ENCODE measurements around the gene MMP11. TPM values are rescaled to one million over a fixed set of nuclear protein-coding genes. Genes with fewer than 3 reads are reported as not detected.
"Not testable (repeated sequence)": the region's sequence is repeated elsewhere in the genome, so short reads cannot be mapped to it uniquely, and the experiment has no call there.

The MMP11 gene
- under 1 TPM; 0.42 to 0.74 TPM for total RNA-seq

GRCh38 chr22:23772649-23773473 lies at the start of gene MMP11:
Gene MMP11, plus strand, starts transcription at chr22:23772849. Its CDS starts 22 bp downstream, at chr22:23772871.
- ChIA-PET POLR2A (interaction anchor here (1.3 kb wide), 1 partner anchor 85 kb away, joined by 3 read pairs; the partner anchor contains the start of gene SLC2A11), CTCF (interaction anchor here (1.3 kb wide), 1 partner anchor 14 kb away, joined by 3 read pairs; the partner anchor contains the start of gene SMARCB1)

- CTCF ChIA-PET: not testable (repeated sequence)
These were observed 44.5 kb upstream of the MMP11 start for GRCh38 chr22:23728108-23728507.

GRCh38 chr22:23737696-23738095 lies 35.0 kb upstream of the MMP11 start:
- POLR2A ChIA-PET: no interaction called here
- CTCF ChIA-PET: interaction anchor here (0.6 to 0.7 kb wide), 3 partner anchors 50 to 420 kb away, joined by 3 read pairs; no protein-coding TSS in a partner anchor

More at GRCh38 chr22:23728108-23728507, 44.5 kb upstream of the MMP11 start:
- POLR2A ChIA-PET: interaction anchor here (0.7 kb wide), 1 partner anchor 25 kb away, joined by 7 read pairs; no protein-coding TSS in a partner anchor

- POLR2A ChIA-PET: no interaction called here
- CTCF ChIA-PET: no interaction called here
These were observed 30.0 kb upstream of the MMP11 start for GRCh38 chr22:23742505-23743264.

DNA sequence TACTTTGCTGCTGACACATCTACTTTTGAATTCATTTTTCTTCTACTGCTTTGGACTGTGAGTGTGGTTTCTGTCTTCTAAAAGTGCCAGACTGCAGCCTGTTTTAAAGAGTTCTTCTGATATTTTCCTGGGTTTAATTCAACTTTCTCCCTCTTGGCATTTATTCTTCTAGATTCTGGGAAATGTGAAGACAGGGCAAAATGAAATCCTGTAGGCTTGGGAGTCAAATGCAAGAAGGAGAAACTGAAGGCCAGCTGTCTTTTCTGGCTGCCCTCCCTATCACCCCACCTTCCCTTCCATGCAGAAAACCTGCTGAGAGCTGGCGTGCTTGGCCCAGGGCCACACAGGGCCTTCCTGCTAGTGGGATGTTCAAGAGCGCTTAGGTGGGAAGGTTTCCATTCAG lies 29.3 kb upstream of the MMP11 start:
- POLR2A ChIA-PET: no interaction called here
- CTCF ChIA-PET: no interaction called here

- ChIA-PET CTCF (no interaction called here), POLR2A (no interaction called here)
These were observed 28.6 kb upstream of the MMP11 start for GRCh38 chr22:23744001-23744400.

GRCh38 chr22:23744485-23744884 lies 28.2 kb upstream of the MMP11 start:
- POLR2A ChIA-PET: no interaction called here
- CTCF ChIA-PET: no interaction called here

- ChIA-PET POLR2A (interaction anchor here (0.7 kb wide), 1 partner anchor 104 kb away, joined by 9 read pairs; no protein-coding TSS in a partner anchor), CTCF (interaction anchor here (0.7 kb wide), 1 partner anchor 31 kb away, joined by 4 read pairs; no protein-coding TSS in a partner anchor)
These were observed 26.9 kb upstream of the MMP11 start for GRCh38 chr22:23745791-23746190.

GRCh38 chr22:23749841-23750301 lies 22.8 kb upstream of the MMP11 start:
- CTCF ChIA-PET: interaction anchor here (0.7 to 1.6 kb wide), 3 partner anchors 37 to 1271 kb away, joined by 3 read pairs; no protein-coding TSS in a partner anchor

GRCh38 chr22:23750367-23750713 lies 22.3 kb upstream of the MMP11 start:
- ChIA-PET POLR2A (interaction anchor here (0.6 to 1.7 kb wide), 7 partner anchors 9 to 144 kb away, joined by 3 to 7 read pairs (median 5); partner anchors contain the start of genes C22orf15, CHCHD10 and MIF), CTCF (interaction anchor here (1.3 to 1.6 kb wide), 3 partner anchors 38 to 99 kb away, joined by 3 to 4 read pairs (median 3); no protein-coding TSS in a partner anchor)

More at GRCh38 chr22:23749841-23750301, 22.8 kb upstream of the MMP11 start:
- POLR2A ChIA-PET: interaction anchor here (0.7 to 1.6 kb wide), 4 partner anchors 13 to 61 kb away, joined by 3 to 6 read pairs (median 4); partner anchors contain the start of genes C22orf15 and CHCHD10

- ChIA-PET CTCF (interaction anchor here (0.6 to 1.6 kb wide), 3 partner anchors 38 to 102 kb away, joined by 3 to 4 read pairs (median 4); no protein-coding TSS in a partner anchor), POLR2A (interaction anchor here (0.6 to 1.7 kb wide), 6 partner anchors 9 to 143 kb away, joined by 3 to 7 read pairs (median 4); partner anchors contain the start of genes C22orf15 and MIF)
These were observed 21.8 kb upstream of the MMP11 start, which contains the start of gene ZNF70 for GRCh38 chr22:23750714-23751440. Gene ZNF70, minus strand, starts transcription at chr22:23751112. Its CDS starts 5,972 bp downstream, at chr22:23745140.

GRCh38 chr22:23751441-23751996 lies 21.1 kb upstream of the MMP11 start:
- CTCF ChIA-PET: interaction anchor here (0.6 to 1.5 kb wide), 2 partner anchors 98 to 102 kb away, joined by 4 read pairs; no protein-coding TSS in a partner anchor
- POLR2A ChIA-PET: interaction anchor here (0.7 to 1.7 kb wide), 4 partner anchors 11 to 142 kb away, joined by 4 to 7 read pairs (median 6); partner anchors contain the start of gene MIF

- POLR2A ChIA-PET: interaction anchor here (0.7 to 1.7 kb wide), 2 partner anchors 12 to 142 kb away, joined by 4 to 6 read pairs; partner anchors contain the start of gene MIF
- CTCF ChIA-PET: interaction anchor here (1.5 kb wide), 1 partner anchor 97 kb away, joined by 4 read pairs; no protein-coding TSS in a partner anchor
These were observed 20.5 kb upstream of the MMP11 start for GRCh38 chr22:23752090-23752691.

GRCh38 chr22:23752750-23753149 lies 19.9 kb upstream of the MMP11 start:
- ChIA-PET POLR2A (no interaction called here), CTCF (no interaction called here)

DNA sequence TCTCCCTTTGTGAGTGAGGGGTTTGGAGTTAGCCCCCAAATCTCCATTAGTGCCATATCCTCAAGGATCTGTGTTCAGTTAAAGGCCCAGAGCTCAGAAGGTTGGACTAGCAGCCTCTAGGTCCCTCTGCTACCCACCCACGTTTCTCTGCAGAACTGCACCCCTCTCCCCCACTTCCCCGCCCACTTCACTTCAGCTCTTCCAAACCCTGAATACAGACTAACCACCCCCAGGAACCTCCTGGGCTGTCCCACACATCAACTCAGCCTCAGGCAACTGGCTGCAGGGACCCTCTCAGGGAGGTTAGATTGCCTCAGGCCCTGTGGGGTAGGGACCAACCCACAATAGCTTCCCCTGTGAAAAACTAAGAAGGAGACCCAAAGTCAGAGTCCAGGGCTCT lies 19.3 kb upstream of the MMP11 start:
- CTCF ChIA-PET: no interaction called here
- POLR2A ChIA-PET: no interaction called here

GRCh38 chr22:23754220-23754919 lies 18.3 kb upstream of the MMP11 start, which contains the start of gene VPREB3:
Gene VPREB3, minus strand, starts transcription at chr22:23754425. Its CDS starts 62 bp downstream, at chr22:23754363.
- CTCF ChIA-PET: no interaction called here
- POLR2A ChIA-PET: no interaction called here
